ENCODE results near the gene KREMEN2. TPM values are rescaled to one million over a fixed set of nuclear protein-coding genes. Genes with fewer than 3 reads are reported as not detected.

The KREMEN2 gene
- total and polyA plus RNA-seq, 2 of the 8 experiments (the other 6 are each of a cell fraction or from before 2014, with no cell fraction given): 6.6 to 7.0 TPM

- no peak for TF ChIP-seq CHD7 (IDR thresholded peaks at IDR 0.05; ENCODE audit: insufficient replicate concordance, low read length)
- TF ChIP-seq FOSL1 (IDR thresholded peaks at IDR 0.05; ENCODE audit: insufficient read depth, low read depth, low read length): no peak
- no peak for TF ChIP-seq HDAC2 (IDR thresholded peaks at IDR 0.05; ENCODE audit: borderline replicate concordance in 1 of 2, low read depth in 2 of 2, low read length in 2 of 2)
Measured at GRCh38 chr16:2948807-2949704, 15.0 kb upstream of the KREMEN2 start (continued).
